CD1c-positive myeloid dendritic cell (primary cell): Measurements from ENCODE around the gene RBBP8NL.
A peak's percentile ranks its signal among the peaks of the same experiment; 100 is the strongest.
"Not testable (repeated sequence)": the region's sequence is repeated elsewhere in the genome, so short reads cannot be mapped to it uniquely, and the experiment has no call there.

Source experiments
- DNase-seq: peaks from one replicate; pipeline ENCODE4 v3.0.0-alpha.2; 2016; ENCODE audit errors: extremely low spot score

The RBBP8NL gene

DNA sequence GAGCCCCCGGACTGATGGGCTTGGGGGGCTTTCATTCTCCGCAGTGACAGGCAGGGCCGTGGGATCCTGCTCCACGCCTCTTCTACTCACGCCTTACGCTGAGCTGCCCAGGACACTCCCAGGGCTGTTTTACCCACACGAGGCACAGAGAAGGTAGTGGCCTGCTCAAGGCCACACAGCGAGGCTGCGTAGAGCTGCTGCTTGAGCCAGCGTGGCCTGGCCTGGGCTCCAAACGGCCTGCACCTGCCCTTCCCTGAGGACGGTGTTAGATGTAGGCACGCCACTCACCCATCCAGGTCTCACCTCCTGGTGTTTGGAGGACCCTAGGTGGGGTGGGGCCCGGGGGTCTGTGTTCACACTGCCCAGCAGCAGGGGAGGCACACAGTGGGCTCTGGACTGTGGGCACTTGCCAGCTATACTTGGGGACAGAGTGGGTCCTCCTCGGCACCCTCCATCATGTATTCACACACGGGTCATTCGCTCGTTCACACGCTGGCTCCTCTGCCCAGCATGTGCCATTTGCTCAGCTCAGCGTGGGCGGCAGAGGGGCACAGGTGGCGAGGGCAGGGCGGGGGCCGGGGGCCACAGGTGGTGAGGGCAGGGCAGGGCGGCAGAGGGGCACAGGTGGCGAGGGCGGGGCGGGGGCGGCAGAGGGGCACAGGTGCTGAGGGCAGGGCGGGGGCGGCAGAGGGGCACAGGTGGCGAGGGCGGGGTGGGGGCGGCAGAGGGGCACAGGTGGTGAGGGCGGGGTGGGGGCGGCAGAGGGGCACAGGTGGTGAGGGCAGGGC, 18.4 kb upstream of the RBBP8NL start:
- DNase-seq: no peak

DNA sequence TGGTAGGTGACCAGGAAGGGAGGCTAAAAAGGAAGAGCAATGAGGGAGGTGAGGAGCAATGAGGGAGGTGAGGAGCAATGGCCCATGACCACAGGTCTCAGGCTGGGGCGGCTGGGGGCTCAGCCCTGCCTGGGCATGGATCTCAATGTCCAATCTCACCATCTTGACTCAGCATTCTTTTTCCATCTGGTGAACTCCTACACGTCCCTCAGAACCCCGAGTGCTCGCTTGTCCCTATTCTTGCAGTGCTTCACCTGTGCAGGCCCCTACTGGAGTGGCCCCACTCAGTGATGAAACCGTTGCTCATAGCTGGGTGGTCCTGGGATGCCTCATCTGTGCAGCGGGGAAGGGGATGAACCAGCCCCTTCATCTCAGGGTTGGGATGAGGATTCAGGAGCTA, 16.9 kb upstream of the RBBP8NL start:
- DNase-seq: no peak

DNA sequence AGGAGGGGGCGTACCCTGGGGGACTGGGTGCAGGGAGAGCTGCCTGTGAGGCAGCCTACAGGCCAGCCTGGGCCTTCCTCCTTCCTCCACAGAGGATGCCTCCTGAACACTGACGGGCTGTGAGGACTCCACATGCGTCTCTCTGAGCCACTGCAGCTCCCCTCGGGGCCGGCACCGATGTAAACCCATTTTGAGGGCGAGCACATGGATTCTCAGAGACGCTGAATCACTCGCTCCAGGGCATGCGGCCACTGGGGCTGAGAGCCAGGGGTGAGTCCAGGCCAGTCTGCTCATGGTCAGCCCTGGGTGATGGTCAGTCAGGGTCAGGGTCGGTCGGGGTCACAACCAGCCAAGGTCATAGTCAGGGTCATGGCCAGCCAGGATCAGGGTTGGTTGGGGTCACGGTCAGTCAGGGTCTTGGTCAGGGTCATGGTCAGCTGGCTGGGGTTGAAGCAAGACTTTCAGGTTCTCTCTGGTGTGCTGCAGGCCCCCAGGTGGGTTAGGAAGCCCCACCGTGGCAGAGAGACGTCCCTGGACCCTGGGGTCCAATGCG, 14.7 kb upstream of the RBBP8NL start:
- DNase-seq: no peak

DNA sequence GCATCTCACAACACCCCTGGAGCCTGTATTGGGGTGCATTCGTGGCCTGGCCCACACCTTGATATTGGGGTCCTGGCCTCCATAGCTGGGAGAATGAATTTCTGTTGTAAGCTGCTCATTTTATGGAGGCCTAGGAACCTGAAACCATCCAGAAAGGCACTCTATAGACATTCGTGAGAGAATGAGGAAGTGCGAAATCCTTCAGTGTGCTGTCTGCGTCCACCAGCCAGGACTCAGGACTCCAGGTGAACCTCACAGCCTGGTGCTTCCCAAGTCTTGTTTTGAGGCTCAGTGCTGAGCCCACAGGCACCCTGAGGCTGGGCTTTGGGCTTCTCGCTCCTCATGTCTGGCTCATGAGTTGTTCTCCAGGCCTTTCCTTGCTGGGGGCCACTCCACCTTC, 11.9 kb upstream of the RBBP8NL start:
- DNase-seq: peak; percentile 22

DNA sequence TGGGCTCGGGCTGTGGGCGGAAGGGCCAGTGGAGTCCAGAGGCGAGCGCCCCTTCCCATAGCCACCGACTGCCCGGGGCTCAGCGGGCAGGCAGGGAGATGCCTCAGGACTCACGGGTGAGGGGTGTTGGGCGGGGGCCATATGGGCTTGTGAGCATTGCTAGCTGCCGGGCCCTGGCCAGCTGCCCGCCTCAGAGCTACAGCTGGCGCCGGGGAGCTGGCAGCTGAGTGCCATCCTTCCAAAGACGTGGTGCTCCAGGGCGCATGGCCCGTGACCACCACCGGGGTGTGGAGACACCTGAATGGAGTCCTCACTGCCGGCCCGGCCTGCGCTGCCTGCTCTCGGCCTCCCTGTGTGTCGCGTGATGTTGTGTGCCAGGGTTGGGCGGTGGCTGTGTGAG, 10.6 kb upstream of the RBBP8NL start:
- DNase-seq: no peak

DNA sequence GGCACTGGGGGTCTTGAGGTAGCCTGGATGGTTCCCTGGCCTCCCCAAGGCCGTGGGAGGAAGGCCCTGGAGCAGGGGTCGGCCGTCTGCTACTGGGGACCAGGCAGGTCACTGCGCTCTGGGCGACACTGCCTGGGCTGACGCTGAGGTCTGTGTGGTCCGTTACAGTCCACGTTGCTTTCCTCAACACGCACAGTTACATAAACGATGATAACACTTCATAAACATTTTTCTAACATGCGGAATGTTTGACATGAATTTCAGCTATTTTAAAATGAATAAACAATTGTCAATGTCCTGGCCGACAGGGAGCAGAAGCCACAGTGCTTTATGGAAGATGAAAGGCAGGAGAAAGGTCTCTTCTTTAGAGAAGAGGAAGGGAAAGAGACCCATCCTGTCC, 10.2 kb upstream of the RBBP8NL start:
- DNase-seq: no peak

DNA sequence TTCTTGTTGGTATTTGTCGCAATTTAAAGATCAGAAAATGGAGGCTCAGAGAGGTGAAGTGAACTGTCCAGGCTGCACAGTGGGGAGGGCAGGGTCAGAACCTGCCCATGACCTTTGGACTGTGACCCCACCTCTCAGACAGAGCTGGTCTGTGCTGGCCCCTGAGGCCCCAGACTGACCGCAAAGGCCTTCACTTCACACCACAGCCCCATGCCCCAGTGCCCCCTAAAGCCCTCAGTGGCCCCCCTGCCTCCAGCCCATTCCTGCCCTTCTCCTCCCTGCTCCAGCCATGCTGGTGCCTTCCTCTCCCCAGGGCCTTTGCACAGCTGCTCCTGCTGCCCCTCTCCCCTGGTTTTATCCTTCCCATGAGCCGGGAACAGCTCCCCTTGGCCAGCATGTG, 9.4 kb upstream of the RBBP8NL start:
- DNase-seq: no peak

DNA sequence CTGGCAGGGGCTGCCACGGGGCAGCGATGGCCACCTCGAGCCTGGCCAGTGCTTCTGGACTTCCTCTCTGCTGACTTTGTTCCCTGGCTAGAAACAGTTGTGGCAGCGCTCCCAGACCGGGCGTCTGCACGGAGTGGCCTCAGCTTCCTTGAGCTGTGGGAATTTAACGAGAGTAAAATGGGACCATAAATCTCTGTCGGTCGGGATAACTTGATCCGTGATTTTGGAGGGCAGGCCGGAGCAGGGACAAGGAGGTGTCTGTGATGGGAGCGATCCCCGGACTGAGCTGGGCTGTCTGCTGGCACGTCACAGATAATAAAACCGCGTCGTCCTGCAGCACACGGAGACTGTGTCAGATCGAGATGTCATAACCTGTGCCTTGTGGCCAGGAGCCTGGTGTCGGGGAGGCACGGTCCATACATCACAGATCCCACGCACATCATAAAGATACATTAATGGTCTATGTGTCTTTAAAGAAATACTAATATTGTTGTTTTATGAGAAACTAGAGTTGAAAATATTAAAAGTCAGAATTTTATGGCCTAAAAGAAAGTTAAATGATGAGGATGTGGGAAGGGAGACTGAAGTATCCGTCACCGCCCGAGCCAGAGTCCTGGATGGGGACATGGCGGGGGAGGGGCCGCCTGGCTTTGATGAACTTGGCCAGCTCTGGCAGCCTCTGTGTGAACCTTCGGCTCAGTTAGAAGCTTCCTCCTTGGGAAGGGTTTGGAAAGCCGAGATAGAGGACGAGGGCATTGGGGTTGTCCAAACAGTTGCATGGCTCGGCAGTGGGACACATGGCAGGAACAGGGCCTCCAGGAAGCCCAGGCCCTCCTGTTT, 6.5 kb upstream of the RBBP8NL start:
- no peak for DNase-seq

DNA sequence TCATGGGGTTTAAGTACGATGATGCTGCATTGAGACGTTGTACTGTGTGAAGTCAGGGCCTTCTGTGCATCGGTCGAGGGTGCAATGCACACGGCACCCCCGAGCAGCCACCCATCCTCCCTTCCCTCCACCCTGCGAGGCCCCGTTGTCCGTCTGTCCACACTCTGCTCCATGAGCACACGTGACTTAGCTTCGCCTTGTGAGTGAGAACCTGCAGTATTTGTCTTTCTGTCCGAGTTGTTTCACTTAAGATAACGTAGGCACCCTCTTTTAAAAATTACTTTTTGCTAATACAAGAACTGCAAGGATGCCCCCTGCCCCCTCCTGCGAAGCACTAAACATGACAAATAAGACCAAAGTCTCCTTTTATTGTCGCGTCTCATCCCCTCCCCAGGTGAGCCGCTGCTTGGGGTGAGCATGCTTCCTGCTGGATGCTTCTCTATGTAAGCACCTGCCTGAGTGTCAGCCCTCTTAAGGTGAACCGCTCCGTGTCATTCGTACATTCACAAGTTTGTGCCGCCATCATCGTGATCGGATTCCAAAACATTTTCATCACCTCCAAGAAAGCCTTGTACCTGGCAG, 3.6 kb upstream of the RBBP8NL start:
- DNase-seq: no peak

DNA sequence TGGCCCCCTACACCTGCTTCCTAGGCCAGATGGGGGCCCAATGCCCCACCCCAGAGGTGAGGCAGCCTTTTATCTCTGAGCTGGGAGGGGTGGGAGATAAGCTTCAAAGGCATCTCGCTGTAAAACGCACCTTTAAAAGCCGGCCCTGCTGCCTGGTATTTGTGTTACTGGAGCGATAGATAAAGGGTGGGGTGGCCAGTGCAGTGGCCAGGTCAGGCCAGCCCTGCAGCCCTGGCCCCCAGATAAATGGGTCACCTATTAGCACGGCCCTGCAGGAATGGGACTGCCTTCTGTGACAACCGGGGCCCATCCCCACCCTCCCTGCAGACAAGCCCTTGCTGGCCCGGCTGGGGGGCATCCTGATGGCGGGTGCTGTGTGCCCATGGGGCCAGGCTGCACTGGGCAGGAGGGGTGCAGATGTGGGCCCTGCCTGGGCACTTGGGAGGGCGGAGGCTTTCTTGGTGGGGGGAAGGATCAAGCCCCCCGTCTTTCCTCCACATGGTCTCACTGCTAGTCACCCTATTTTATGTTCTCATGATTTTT, 3.0 kb upstream of the RBBP8NL start:
- no peak for DNase-seq

DNA sequence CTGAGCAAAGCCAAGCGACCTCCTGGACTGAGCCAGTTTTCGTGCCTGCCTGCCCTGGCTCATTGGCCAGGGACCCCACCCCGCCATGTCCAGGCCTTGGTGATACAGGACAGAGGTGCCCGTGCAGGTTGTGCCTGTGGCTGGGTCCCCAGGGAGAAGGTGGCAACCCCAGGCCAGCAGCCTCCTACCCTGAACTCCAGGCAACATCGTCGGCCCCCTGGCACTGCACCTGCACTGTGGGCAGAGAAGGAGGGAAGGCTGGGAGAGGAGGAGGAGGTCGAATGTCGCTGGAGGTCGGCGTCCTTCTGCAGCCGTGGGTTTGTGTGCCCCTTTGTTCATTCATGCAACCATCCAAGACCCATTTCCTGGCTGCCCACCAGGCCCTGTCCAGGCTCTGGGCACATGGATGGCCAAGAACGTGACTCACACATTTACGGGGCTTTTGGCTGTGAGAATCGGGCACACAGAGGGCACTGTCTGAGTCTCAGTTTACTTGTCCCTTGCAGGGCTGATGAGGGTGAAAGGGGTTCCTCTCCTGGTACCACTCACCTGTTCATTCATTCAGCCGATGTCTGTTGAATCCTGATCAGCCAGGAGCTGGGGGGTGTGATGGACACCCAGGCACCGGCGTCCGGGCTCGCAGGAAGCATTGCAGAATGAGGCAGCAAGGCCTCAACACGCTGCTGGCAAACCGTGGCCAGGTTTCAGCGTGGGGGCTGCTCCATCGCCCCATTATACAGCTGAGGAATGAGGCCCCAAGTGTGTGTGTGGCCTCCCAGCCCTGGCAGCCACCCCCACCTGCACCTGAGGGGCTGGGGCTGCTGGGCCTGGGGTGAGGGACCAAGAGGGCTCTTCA, 2.3 kb upstream of the RBBP8NL start:
- DNase-seq: no peak

DNA sequence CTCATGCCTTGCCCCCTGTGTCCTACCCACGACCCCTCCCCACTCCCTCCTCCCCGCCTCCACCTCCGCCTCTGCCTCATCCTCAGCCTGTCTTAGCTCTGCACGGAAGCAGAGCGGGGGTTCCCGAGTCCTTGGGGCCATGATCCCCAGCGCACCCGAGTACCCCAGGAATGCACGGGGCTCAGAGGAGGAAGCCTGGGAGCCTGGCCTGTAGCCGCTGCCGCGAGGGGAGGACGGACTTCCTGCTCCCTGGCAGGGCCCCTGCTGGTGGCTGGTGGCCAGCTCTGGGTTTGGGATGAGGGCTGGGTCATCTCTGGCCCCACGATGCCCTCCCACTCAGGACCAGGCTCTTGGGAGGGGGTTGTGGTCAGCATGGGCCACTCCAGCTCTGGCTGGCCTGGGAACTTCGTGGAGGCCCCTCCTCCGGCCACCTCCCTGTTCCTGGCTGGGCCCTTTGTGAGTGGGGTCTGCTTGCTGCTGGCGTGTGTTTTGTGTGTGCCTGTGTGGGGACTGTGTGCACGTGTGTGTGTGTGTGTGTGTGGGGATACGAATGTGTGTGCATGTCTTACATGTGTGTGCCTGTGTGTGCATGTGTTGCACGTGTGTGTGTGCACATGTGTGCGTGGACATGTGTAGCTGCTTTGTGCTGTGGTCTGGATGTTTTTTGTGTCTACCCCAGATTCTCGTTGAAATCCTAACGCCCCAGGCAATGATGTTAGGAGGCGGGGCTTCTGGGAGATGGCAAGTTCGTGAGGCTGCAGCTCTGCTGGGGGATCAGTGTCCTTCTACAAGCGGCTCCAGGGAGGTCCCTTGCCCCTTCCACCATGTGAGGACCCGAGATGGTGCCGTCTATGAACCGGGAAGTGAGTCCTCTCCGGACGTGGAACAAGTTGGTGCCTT, 1.3 kb upstream of the RBBP8NL start:
- no peak for DNase-seq

DNA sequence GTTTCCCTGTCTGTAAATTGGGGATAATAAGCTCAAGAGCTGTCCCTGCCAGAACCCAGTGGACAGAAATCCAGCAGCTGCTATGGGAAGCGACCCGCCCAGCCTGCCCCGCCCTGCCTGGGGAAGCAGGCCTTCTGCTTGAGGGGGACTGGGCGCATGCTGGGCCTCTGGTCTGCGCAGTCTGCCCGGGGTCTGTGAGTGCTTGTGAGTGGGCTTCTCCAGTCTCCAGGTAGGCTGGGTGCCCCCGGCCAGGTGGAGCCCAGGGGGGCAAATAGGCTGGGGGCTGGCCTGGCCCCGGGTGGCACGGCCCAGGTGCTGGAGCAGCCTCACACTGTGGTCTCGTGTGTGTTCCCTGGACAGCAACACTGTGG, 648 bp upstream of the RBBP8NL start:
- no peak for DNase-seq

DNA sequence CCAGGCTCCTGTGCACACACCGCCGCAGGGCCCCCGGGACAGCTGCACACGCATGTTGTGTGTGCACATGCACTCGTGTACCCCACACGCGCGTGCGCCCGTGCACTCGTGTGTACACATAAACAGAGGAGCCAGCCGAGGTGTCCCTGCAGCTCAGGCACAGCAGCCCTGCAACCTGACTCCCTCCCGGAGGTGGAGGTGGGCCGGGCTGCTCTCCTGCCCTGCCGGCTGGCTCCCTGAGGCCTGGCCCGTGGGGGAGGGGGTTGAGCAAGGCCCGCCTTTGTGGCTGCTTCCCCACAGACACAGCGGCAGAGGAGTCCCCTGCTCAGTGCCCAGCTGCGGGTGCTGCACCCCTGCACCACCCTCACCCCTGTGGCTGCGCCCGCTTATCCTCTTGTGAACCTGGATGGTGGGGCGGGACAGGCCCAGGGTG, 624 bp downstream of the RBBP8NL start:
- no peak for DNase-seq

DNA sequence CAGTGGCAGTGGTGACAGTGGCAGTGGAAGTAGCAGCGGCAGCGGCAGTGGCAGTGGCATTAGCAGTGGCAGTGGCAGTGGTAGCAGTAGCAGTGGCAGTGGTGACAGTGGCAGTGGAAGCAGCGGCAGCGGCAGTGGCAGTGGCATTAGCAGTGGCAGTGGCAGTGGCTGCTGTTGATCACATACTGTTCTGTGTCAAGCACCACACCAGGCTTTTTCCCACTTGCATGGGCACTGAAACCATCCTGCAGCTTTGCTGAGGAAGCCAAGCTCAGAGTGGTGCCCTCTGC, 1.3 kb downstream of the RBBP8NL start:
- DNase-seq: not testable (repeated sequence)

DNA sequence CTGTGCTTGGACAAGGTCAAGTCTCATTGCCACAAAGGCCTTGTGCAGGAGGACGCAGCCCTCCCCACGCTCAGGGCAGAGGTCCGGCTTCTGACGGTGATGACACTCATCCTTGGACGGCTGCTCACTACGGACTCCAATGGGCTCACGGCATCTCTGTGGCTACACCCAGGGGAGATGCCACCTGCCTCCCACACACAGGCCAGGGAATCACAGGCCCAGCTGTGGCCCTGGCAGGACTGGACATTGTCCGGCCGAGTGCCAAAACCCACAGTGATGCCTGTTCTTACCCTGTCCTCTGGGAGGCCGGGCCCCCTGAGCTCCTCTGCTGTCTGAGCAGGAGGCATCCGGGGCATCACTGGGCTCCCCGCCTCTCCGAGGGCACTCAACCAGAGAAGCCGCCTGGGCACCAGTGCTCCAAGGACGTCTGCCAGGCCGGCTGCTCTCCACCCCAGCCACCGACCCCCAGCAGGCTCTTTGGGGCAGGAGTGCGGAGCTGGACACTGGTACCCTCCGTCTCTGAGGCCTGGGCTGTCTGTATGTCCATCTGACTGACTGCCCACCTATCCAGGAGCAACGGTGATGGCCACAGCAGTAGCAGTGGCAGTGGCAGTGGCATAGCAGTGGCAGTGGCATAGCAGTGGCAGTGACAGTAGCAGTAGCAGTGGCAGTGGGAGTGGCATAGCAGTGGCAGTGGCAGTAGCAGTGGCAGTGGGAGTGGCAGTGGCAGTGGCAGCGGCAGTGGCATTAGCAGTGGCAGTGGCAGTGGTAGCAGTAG, 1.9 kb downstream of the RBBP8NL start:
- no peak for DNase-seq

DNA sequence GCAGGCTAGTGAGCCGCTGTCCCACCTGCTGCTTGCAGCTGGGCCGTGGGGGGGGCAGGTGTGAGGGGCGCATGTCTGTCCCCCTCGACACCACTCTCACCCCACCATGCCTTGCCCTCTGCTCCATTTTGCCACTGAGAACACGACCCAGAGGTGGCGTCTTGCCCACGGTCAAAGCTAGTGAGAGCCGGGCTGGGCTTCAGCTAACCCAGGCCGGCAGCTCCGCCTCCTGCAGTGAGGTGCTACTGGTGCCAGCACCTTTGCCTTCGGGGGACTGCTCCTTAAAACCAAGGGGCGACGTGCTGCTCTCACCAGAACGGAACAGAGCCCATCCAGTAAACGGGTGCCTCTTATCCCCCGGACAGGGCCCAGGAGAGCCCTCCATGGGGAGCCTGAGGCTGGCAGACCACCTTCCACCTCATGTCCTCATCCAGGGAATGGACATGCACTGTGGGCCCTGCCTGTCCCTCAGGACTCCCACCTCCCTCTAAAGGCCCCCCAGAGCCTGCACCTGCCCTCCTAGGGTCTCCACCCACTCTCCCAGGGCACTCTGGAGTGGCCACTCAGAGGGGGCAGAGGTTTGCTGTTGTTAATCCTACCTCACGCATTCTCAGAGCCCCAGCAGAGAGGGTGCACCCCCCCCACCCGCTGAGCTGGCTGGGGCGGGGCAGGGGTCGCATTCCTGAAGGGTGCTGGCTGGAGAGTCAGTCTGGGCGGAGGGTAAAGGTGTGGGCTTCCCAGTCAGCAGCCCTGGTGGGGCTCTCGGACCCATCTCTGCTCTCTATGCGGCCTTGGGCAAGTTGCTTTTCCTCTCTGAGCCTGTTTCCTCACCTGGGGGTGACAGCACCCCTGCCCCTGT, 2.9 kb downstream of the RBBP8NL start:
- DNase-seq: no peak

DNA sequence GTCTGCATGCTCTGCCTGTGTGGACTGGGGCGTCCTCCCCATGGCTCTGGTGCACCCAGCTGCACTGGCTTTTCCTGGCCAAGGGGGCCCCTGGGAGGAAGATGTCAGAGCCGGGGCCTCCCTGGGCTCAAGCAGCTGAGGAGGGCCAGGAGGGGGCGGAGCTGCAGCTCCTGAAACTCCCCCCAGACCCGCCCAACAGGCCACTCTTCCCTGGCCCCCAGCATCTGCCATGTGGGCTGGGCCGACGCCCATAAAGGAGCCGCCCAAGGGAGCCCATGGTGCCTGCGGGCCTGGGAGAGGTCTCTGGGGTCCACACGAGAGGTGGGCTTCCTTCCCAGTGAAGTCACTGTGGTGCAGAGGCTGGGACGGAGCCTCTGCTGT, 4.0 kb downstream of the RBBP8NL start:
- no peak for DNase-seq
